NCI-H82 (cell line): Measurements from ENCODE around the gene AFF4.
"Not testable (repeated sequence)": the region's sequence is repeated elsewhere in the genome, so short reads cannot be mapped to it uniquely, and the experiment has no call there.

Experiments
- DNase-seq: peaks from one replicate; lab custom pipeline; 2025; lab: John Stamatoyannopoulos, UW

AFF4 gene

GRCh38 chr5:132952829-132953228 lies 10.6 kb downstream of the AFF4 start:
- DNase-seq: no peak

- no peak for DNase-seq
Measured at GRCh38 chr5:132951897-132952296, 11.5 kb downstream of the AFF4 start.

- DNase-seq: no peak
Measured at GRCh38 chr5:132949136-132949535, 14.3 kb downstream of the AFF4 start.

GRCh38 chr5:132947671-132948070 lies 15.8 kb downstream of the AFF4 start:
- no peak for DNase-seq

DNA sequence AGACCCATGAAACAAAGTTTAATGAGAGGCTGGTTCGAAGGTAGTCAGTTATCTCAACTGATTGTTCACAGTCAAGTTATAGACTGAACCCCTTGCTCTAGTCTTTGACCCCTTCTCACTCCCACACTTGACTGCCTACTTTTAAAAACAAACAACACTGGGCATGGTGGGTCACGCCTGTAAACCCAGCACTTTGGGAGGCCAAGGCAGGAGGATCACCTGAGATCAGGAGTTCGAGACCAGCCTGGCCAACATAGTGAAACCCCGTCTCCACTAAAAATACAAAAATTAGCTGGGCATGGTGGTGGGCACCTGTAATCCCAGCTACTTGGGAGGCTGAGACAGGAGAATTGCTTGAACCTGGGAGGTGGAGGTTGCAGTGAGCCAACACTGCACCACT lies 18.1 kb downstream of the AFF4 start:
- DNase-seq: not testable (repeated sequence)

DNA sequence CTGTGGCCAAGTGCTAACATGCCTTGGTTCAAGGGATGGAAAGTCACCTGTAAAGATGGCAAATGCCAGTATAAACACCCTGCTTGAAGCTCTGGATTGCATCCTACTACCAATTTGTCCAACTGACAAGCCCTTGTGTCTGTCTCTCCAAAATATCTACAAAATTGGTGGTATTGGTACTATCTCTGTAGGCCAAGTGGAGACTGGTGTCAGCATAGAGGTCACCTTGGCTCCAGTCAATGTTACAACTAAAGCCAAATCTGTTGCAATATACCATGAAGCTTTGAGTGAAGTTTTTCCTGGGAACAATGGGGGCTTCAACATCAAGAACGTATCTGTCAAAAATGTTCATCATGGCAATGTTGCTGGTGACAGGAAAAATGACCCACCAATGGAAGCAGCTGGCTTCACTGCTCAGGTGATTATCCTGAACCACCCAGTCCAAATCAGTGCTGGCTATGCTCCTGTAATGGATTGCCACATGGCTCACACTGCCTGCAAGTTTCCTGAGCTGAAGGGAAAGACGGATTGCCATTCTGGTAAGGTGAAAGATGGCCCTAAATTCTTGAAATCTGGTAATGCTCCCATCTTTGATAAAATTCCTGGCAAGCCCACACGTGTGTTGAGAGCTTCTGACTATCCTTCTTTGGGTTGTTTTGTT lies 19.9 kb downstream of the AFF4 start:
- no peak for DNase-seq

GRCh38 chr5:132941331-132941730 lies 22.1 kb downstream of the AFF4 start:
- no peak for DNase-seq

GRCh38 chr5:132928062-132928407 lies 35.4 kb downstream of the AFF4 start:
- no peak for DNase-seq

DNA sequence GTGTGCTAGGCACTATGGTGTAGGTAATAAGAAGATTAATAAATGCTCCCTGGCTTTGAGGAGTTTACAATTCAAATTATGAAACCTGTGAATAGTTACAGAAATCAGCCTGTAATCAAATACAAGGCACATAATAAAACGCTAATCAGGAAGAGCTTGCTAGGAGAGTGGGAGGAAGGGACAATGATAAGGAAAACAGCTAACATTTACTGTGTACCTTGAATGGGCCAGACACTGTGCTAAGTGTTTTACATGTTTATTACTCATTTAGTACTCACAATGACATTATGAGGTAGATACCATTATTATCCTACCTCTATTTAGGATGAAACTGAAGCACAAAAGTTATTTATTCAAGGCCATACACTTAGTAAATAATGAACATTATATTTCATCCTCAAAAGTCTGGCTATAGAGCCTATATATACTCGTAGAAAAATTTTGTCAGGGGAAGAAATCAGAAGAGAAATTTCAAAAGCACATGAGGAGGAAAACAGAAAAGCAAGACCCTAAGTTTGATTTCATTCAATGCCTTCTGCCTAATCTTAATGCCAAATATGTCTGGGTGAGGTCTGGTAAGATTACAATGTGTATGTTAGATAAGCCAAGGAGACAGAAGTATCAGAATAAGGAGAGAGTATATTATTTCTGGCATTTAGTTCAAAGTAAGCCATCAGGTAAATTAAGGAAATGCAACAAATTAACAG lies 35.9 kb downstream of the AFF4 start:
- no peak for DNase-seq

DNA sequence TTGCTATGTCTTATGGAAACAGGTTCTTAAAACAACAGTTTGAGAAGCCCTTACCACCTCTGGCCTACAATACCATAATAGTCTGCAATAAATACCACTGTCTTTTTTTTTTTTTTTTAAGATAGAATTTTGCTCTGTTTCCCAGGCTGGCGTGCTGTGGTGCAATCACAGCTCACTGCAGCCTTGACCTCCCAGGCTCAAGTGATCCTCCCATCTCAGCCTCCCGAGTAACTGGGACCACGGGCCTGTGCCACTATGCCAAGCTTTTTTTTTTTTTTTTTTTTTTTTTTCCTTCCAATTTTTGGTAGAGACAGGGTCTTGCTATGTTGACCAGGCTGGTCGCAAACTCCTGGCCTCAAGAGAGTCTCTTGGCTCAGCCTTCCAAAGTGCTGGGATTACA lies 37.0 kb downstream of the AFF4 start:
- DNase-seq: no peak

DNA sequence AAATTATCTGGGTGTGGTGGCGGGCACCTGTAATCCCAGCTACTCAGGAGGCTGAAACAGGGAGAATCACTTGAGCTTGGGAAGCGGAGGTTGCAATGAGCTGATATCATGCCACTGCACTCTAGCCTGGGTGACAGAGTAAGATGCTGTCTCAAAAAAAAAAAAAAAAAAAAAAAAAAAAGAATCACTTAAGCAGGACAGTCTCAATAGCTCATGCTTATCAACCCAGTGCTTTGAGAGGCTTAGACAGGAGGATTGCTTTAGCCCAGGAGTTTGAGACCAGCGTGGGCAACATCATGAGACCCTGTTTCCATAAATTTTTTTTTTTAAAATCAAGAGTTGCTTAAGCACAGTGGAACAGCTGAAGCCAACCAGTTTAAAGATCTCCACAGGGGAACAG lies 47.3 kb downstream of the AFF4 start:
- DNase-seq: no peak

- DNase-seq: no peak
Measured at GRCh38 chr5:132915681-132916080, 47.8 kb downstream of the AFF4 start.

DNA sequence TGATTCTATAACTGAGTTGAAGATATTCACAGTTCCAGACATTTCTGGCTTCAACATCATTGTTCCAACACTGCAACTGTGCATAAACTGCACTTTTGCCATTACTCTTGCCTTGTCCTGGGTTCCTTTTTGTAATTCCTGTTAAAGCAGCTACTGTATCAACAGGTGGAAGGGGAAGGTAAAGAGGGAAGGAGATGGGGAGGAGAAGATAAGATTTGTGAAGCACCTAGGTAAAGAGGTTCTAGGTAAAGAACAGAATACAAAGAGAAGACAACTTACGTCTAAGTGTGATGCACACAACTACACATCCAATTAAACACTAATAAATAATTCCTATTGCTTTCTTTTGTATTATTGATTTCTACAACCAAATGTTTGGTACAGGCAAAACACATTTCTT lies 53.7 kb downstream of the AFF4 start:
- DNase-seq: no peak

GRCh38 chr5:132907161-132907560 lies 56.3 kb downstream of the AFF4 start:
- no peak for DNase-seq

GRCh38 chr5:132905938-132906337 lies 57.5 kb downstream of the AFF4 start:
- DNase-seq: no peak

DNA sequence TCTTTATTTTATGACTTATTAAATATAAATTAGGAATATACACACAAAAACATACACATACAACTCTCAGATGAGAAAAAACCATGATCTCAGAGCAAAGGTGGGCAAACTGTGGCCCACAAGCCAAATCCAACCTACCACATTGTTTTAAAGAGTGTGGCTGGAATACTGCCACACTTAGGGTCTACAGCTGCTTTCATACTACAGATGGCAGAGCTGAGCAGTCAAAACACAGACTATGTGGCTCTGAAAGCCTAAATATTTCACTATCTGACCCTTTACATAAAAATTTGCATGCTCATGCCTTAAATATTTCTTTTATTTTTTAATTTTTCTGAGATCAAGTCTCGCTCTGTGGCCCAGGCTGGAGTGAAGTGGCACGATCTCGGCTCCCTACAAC lies 61.7 kb downstream of the AFF4 start:
- DNase-seq: no peak

GRCh38 chr5:132901036-132901435 lies 62.4 kb downstream of the AFF4 start:
- no peak for DNase-seq

DNA sequence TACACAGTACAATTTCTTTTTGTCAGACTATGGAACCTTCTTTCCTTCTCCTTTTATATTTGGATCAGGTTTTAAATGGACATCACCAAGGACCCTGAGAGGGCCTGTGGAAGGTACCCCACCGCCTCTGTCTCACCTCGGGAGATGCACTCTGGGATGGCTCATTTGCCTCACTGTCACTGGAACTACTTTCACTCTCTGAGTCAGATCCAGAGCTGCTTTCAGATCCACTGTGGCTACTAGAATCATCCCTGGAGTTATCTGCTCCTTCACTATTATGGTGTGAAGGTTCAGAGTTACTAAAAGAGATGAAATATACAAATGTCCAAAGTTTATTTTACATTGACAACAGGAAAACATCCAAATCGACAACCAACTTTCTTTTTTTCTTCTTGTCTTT lies 65.3 kb downstream of the AFF4 start:
- no peak for DNase-seq

- DNase-seq: no peak
Measured at GRCh38 chr5:132896685-132897084, 66.7 kb downstream of the AFF4 start.

- no peak for DNase-seq
Measured at GRCh38 chr5:132895719-132896305, 67.6 kb downstream of the AFF4 start.

DNA sequence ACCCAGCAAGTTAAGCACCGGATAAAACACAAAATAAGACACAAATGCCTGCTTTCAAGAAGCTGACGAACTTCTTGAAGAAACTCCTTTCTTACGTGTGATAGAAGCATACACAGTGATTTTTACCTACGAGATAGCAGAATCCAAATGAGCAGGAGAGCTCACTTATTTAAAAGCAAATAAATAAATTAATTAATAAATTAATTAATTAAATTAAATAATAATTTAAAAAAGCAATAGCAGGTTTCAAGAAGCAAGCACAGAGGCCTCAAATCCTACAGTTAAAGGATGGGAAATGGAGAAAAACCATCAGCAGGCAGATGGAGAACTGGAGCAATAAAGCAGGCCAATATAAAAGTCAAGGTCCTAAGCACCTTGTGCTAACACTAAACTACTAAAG lies 72.6 kb downstream of the AFF4 start:
- no peak for DNase-seq

DNA sequence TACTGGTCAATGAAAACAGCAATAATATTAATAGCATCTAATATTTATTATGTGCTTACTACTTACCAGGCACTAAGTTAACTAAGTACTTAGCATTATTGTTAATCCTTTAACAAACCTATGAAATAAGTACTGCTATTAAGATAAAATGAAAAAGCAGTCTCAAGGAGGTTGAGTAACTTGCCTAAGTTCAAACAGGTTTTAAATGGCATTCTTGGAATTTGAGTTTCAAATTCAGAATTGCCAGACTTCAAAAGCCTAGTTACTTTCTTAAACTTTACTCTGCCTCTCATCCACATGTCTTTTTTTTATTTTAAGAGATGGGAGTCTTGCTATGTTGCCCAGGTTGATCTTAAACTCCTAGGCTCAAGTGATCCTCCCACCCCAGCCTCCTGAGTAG lies 73.9 kb downstream of the AFF4 start:
- no peak for DNase-seq

DNA sequence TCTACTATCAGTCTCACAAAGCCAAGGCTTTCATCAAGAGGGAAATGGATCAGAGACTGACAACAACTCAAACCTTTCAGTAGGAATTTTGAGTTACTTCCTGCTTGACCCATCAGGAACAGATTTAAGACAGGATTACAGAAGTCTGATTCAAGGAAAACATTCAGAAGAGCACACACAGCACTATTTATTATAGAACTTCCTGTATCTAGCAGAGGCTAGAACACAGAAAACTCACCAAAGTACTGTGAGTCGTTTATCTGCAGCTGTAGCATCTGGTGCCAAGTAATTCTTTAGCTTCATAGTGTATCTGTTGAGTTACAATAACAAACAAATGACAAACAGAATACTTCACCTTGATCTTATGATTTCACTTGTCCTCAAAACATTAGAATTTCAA lies 76.2 kb downstream of the AFF4 start:
- no peak for DNase-seq
